Lung (tissue), 12 donors: ENCODE measurements around the gene GOLGA1. TPM values are rescaled to one million over a fixed set of nuclear protein-coding genes. Genes with fewer than 3 reads are reported as not detected.
"Not testable (repeated sequence)": the region's sequence is repeated elsewhere in the genome, so short reads cannot be mapped to it uniquely, and the experiment has no call there.

ENCODE experiments used
- ATAC-seq: fragments of 200-7000 bp; cut with Tn5 transposase; one replicate; pipeline ENCODE4 v1.9.1; 2020; ENCODE audit warnings: moderate number of reproducible peaks; ENCODE audit not compliant: insufficient read depth, low FRiP score
- DNase-seq, 3 donors: peaks; one replicate each; pipeline ENCODE4 v3.0.0-alpha.2; 2013 to 2017
- H3K27ac ChIP-seq, 2 donors: one replicate each; pipeline ENCODE4 v1.5.1; 2013; ENCODE audit warnings: mild to moderate bottlenecking in 2 of 2, moderate library complexity in 2 of 2, control low read depth in 1 of 2, inconsistent platforms in 1 of 2, low read depth in 1 of 2, low read length in 1 of 2
- H3K27me3 ChIP-seq, 3 donors: one replicate each; pipeline ENCODE4 v1.5.1; 2013; ENCODE audit warnings: low read length in 2 of 3; ENCODE audit not compliant: control insufficient read depth in 3 of 3, insufficient read depth in 3 of 3
- H3K36me3 ChIP-seq, 4 donors: one replicate each; pipeline ENCODE4 v1.5.1; 2013; ENCODE audit warnings: low read length in 4 of 4, mild to moderate bottlenecking in 1 of 4, moderate library complexity in 1 of 4; ENCODE audit not compliant: control insufficient read depth in 4 of 4, insufficient read depth in 4 of 4
- H3K4me1 ChIP-seq, 5 donors: one replicate each; pipeline ENCODE4 v1.5.1; 2013; ENCODE audit warnings: low read length in 5 of 5, mild to moderate bottlenecking in 2 of 5, moderate library complexity in 1 of 5; ENCODE audit not compliant: control insufficient read depth in 5 of 5, insufficient read depth in 5 of 5
- H3K4me3 ChIP-seq: one replicate; pipeline ENCODE4 v1.5.1; 2013; ENCODE audit warnings: mild to moderate bottlenecking, control low read depth, moderate library complexity
- H3K9ac ChIP-seq, 2 donors: one replicate each; pipeline ENCODE4 v1.5.1; 2013; ENCODE audit warnings: low read length in 2 of 2, control low read depth in 1 of 2; ENCODE audit not compliant: insufficient read depth in 1 of 2
- H3K9me3 ChIP-seq, 4 donors: one replicate each; pipeline ENCODE4 v1.5.1; 2013; ENCODE audit warnings: low read length in 3 of 4, mild to moderate bottlenecking in 1 of 4, moderate library complexity in 1 of 4; ENCODE audit not compliant: control insufficient read depth in 4 of 4, insufficient read depth in 3 of 4
- WGBS, 2 donors: extraction: QIAGEN DNeasy Blood & Tissue Kit; methylation state at CpG; one replicate each; pipeline ENCODE4 v1.1.7; 2013; 5-methylcytosine and 5-hydroxymethylcytosine counted together
- polyA plus RNA-seq, 2 donors: library from polyadenylated mRNA; stranded (reverse); fragments of 200-250 nt; gene quantifications; one replicate each; pipeline ENCODE4 v1.2.1, GENCODE V29; 2013
- total RNA-seq, 2 donors: library from RNA; depleted of rRNA in 1 of 2; stranded (reverse); fragments of >200 nt in 1 of 2; gene quantifications; one replicate each; pipeline ENCODE4 v1.2.1, GENCODE V29; 2014 to 2021
- TF ChIP-seq, protein P1 (sequence below): IDR thresholded peaks from 2 replicates; pipeline ENCODE4 v1.5.1; 2012; ENCODE audit warnings: mild to moderate bottlenecking; ENCODE audit errors: control extremely low read depth, extremely low read depth
- donor health status: control.
- donor health status: control.
- donor health status: Bipolar disorder and iron deficiency.
- donor health status: healthy.
- donor health status: DM: yes; HTN: yes; CAD: no.

Gene GOLGA1
- total and polyA plus RNA-seq, 4 donors = 6.2 to 20.4 (median 12.3) TPM

DNA sequence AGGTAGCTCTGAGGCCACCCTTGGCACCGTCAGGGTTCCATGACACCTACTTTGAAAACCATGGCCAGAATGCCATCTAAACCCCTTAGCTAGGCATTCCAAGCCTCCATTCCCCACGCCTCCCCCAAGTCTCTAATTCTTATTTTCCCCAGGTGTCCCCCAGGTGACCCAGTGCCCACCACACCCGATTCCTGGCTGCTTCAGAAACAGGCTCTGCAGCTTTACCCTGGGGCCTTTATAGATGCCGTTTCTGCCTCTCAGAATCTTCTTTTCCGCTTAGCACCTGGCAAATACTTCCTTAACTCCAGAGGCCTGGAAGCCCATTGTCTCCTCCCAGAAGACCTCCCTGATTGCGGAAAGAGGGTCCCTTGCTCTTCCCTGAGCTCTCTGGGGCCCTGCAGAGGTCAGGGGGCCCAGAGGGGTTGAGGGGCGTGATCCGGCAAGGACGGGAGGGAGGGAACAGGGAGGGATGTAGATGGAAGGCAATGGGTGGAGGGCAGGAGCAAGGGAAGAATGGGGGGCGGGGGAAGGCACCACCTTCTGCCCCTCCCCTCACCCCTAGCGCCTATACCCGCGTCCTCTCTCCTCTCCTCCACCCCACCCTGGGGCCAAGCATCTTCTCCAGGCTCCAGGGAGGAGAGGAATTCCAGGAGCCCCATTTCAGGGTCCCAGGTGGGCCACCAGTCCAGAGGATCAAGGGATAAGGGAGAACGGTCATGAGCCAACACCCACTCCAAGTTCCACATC lies 99.6 kb downstream of the GOLGA1 start:
- Histone ChIP-seq H3K27me3 (no peaks in the 10 kb centered on the region), H3K9ac (no peak overlapping the region), H3K27ac (no peak overlapping the region), H3K4me3 (no peak overlapping the region), H3K9me3 (no peaks in the 10 kb centered on the region), H3K4me1 (peaks cover 0 to 4% (median 0%) of the 10 kb centered on the region in 5 donors), H3K36me3 (no peaks in the 10 kb centered on the region)
- DNase-seq (peak; percentile 39 to 64 (median 49)), ATAC-seq (no peak)
- TF ChIP-seq, protein P1, sequence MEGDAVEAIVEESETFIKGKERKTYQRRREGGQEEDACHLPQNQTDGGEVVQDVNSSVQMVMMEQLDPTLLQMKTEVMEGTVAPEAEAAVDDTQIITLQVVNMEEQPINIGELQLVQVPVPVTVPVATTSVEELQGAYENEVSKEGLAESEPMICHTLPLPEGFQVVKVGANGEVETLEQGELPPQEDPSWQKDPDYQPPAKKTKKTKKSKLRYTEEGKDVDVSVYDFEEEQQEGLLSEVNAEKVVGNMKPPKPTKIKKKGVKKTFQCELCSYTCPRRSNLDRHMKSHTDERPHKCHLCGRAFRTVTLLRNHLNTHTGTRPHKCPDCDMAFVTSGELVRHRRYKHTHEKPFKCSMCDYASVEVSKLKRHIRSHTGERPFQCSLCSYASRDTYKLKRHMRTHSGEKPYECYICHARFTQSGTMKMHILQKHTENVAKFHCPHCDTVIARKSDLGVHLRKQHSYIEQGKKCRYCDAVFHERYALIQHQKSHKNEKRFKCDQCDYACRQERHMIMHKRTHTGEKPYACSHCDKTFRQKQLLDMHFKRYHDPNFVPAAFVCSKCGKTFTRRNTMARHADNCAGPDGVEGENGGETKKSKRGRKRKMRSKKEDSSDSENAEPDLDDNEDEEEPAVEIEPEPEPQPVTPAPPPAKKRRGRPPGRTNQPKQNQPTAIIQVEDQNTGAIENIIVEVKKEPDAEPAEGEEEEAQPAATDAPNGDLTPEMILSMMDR = no peak
- 82 to 86% methylated on average over 14 of the region's 14 CpGs for WGBS, 2 donors

DNA sequence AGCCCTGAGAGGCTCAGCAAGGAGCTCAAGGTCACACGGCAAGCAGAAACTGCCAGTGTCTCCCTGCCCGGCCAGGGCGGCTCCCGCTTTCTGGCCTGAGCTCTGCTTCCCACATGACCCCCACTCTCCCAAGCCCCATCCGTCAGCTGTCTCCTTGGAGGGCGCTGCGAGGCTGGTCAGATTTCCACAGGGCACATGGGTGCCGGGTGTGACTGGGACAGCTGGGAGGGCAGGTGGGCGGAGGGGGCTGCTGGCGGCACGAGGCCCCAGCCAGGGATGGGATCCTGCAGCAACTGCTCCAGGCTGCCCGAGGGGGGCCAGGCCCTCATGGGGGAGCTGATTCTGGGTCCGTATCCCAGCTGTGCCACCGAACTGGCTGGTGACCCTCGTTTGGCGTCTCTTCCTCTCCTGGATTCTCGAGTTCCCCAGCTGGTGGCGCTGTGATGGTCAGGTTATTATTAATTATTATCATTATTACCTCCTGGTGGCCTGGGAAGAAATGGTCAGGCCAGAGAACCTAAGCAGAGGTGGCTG lies 100.5 kb downstream of the GOLGA1 start:
- H3K4me1 ChIP-seq = peaks cover 0 to 8% (median 4%) of the 10 kb centered on the region in 5 donors
- H3K27me3 ChIP-seq = no peaks in the 10 kb centered on the region
- DNase-seq (no peak), ATAC-seq (no peak)
- H3K27ac ChIP-seq = no peak overlapping the region
- no peaks in the 10 kb centered on the region for H3K36me3 ChIP-seq
- H3K4me3 ChIP-seq = no peak overlapping the region
- H3K9me3 ChIP-seq = no peaks in the 10 kb centered on the region
- TF ChIP-seq, protein P1 = no peak
- 76 to 85% methylated on average over 18 of the region's 18 CpGs for WGBS, 2 donors
- no peak overlapping the region for H3K9ac ChIP-seq

DNA sequence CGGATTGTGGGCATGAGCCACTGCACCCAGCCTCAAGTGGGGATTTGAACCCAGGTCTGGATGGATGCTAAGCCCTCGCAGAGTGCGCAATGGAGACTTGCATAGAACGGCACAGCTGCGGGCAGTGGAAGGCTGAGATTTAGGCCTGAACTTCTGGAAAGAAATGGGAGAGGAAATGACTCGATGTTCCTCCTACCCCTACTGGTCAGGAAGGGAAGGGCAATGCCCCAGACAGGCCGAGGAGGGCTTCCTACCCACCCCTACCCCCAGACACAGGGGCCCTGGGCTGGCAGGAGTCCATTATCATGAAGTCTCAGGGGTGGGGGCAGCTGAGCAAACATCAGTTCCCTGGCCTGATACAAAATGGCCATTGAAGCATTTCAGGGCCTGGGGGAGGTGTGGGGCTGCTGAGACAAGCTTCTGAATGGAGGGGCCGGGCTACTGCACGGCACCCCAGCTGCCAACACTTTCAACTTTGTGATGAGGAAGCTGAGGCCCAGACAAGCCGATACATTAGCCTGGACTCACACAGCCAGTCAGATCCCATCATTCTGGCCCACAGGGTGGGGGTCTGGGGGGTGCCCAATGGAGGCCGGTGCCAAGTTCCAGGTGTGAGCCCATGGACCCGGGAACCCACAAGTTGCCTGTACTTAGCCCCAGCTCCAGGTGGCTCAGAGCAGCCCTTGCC lies 101.1 kb downstream of the GOLGA1 start:
- H3K4me1 ChIP-seq = peaks cover 0 to 14% (median 5%) of the 10 kb centered on the region in 5 donors
- H3K27ac ChIP-seq = no peak overlapping the region
- 62 to 65% methylated on average over 12 of the region's 12 CpGs for WGBS, 2 donors
- no peaks in the 10 kb centered on the region for H3K9me3 ChIP-seq
- no peaks in the 10 kb centered on the region for H3K36me3 ChIP-seq
- DNase-seq (peak; percentile 49 to 59 (median 58)), ATAC-seq (no peak)
- H3K27me3 ChIP-seq = no peaks in the 10 kb centered on the region
- H3K9ac ChIP-seq = no peak overlapping the region
- TF ChIP-seq, protein P1 = no peak
- H3K4me3 ChIP-seq = no peak overlapping the region

DNA sequence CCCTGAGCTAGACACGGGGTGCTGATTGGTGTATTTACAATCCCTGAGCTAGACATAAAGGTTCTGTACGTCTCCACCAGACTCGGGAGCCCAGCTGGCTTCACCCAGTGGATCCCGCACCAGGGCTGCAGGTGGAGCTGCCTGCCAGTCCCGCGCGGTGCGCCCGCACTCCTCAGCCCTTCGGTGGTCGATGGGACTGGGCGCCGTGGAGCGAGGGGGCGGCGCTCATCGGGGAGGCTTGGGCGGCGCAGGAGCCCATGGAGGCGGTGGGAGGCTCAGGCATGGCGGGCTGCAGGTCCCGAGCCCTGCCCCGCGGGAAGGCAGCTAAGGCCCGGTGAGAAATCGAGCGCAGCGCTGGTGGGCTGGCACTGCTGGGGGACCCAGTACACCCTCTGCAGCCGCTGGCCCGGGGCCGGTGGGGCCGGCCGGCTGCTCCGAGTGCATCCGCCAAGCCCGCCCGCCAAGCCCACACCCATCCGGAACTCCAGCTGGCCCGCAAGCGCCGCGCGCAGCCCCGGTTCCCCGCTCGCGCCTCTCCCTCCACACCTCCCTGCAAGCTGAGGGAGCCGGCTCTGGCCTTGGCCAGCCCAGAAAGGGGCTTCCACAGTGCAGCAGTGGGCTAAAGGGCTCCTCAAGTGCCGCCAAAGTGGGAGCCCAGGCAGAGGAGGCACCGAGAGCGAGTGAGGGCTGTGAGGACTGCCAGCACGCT lies 102.2 kb downstream of the GOLGA1 start:
- H3K27me3 ChIP-seq, H3K36me3 ChIP-seq, H3K4me3 ChIP-seq, DNase-seq, H3K27ac ChIP-seq, H3K9me3 ChIP-seq, H3K9ac ChIP-seq, ATAC-seq: not testable (repeated sequence)
- H3K4me1 ChIP-seq = peaks cover 0 to 18% (median 5%) of the 10 kb centered on the region in 5 donors
- 55 to 58% methylated on average over 32 to 47 of the region's 52 CpGs for WGBS, 2 donors

DNA sequence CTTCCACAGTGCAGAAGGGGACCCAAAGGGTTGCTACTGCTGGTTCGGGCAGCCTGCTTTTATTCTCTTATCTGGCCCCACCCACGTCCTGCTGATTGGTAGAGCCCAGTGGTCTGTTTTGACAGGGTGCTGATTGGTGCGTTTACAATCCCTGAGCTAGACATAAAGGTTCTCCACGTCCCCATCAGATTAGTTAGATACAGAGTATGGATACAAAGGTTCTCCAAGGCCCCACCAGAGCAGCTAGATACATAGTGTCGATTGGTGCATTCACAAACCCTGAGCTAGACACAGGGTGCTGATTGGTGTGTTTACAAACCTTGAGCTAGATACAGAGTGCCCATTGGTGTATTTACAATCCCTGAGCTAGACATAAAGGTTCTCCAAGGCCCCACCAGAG lies 102.8 kb downstream of the GOLGA1 start:
- not testable (repeated sequence) for H3K27me3 ChIP-seq, H3K9ac ChIP-seq, H3K9me3 ChIP-seq, DNase-seq, ATAC-seq, H3K4me3 ChIP-seq, H3K27ac ChIP-seq, H3K36me3 ChIP-seq
- WGBS, 2 donors = 85 to 89% methylated on average over 5 of the region's 5 CpGs
- H3K4me1 ChIP-seq = peaks cover 0 to 18% (median 5%) of the 10 kb centered on the region in 5 donors
